Activated CD4-positive, CD25-positive, alpha-beta regulatory T cell (primary cell): Measurements from ENCODE around the gene GADD45A.

ENCODE experiments used
- DNase-seq, 4 experiments: peaks; one replicate each; lab custom pipeline; 2025; lab: John Stamatoyannopoulos, UW

Gene GADD45A

GRCh38 chr1:67688526-67689219 lies 3.7 kb downstream of the GADD45A start:
- DNase-seq: no peak

- DNase-seq: no peak
These were observed 4.4 kb downstream of the GADD45A start for GRCh38 chr1:67689267-67690017.

- no peak for DNase-seq
These were observed 5.0 kb downstream of the GADD45A start for GRCh38 chr1:67690018-67690363.

GRCh38 chr1:67690411-67690810 lies 5.4 kb downstream of the GADD45A start:
- no peak for DNase-seq

- no peak for DNase-seq
These were observed 6.7 kb downstream of the GADD45A start for GRCh38 chr1:67691712-67692111.

- no peak for DNase-seq
These were observed 11.0 kb downstream of the GADD45A start for GRCh38 chr1:67695963-67696362.

GRCh38 chr1:67696708-67697107 lies 11.7 kb downstream of the GADD45A start:
- DNase-seq: no peak

GRCh38 chr1:67700220-67700619 lies 15.2 kb downstream of the GADD45A start:
- DNase-seq: no peak

- no peak for DNase-seq
These were observed 15.8 kb downstream of the GADD45A start for GRCh38 chr1:67700692-67701410.

- no peak for DNase-seq
These were observed 16.9 kb downstream of the GADD45A start for GRCh38 chr1:67701876-67702275.

- DNase-seq: no peak
These were observed 19.4 kb downstream of the GADD45A start for GRCh38 chr1:67704351-67704750.

GRCh38 chr1:67705735-67706453 lies 20.9 kb downstream of the GADD45A start:
- no peak for DNase-seq

GRCh38 chr1:67708606-67709005 lies 23.6 kb downstream of the GADD45A start:
- no peak for DNase-seq

- DNase-seq: no peak
These were observed 25.4 kb downstream of the GADD45A start for GRCh38 chr1:67710417-67710816.

- DNase-seq: no peak
These were observed 26.3 kb downstream of the GADD45A start for GRCh38 chr1:67711158-67711854.

- DNase-seq: no peak
These were observed 26.8 kb downstream of the GADD45A start for GRCh38 chr1:67711855-67712212.

GRCh38 chr1:67713057-67713846 lies 28.3 kb downstream of the GADD45A start:
- DNase-seq: no peak

- DNase-seq: no peak
These were observed 30.8 kb downstream of the GADD45A start for GRCh38 chr1:67715819-67716218.

GRCh38 chr1:67716800-67717199 lies 31.8 kb downstream of the GADD45A start:
- no peak for DNase-seq

- DNase-seq: no peak
These were observed 32.9 kb downstream of the GADD45A start for GRCh38 chr1:67717876-67718275.
